ENCODE data around the gene SYTL1.
A peak's percentile ranks its signal among the peaks of the same experiment; 100 is the strongest.

The SYTL1 gene, protein sequence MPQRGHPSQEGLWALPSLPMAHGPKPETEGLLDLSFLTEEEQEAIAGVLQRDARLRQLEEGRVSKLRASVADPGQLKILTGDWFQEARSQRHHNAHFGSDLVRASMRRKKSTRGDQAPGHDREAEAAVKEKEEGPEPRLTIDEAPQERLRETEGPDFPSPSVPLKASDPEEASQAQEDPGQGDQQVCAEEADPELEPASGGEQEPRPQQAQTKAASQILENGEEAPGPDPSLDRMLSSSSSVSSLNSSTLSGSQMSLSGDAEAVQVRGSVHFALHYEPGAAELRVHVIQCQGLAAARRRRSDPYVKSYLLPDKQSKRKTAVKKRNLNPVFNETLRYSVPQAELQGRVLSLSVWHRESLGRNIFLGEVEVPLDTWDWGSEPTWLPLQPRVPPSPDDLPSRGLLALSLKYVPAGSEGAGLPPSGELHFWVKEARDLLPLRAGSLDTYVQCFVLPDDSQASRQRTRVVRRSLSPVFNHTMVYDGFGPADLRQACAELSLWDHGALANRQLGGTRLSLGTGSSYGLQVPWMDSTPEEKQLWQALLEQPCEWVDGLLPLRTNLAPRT

GRCh38 chr1:27341525-27342252, at the start of gene SYTL1:
TSS of gene SYTL1 (plus strand) at chr1:27342022. CDS start at chr1:27345335, 3,313 bp downstream.
- peak; percentile 74 for DNase-seq

DNA sequence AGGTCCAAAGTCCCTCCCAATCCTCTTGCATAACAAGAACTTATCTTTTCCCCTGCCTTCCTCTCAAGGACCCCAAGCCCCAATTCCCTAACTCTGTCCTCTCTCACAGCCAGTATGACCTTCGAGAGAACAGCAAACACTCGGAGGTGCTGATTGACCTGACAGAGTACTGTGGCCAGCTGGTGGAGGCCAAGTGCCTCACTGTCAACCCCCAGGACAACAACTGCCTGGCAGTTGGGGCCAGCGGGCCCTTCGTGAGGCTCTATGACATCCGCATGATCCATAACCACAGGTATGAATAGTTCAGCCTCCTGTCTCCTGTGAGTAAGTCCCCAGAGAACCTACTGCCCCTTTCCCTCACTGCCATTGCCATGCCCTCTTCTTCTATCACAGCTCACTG, 49.7 kb upstream of the SYTL1 start:
- DNase-seq: no peak

GRCh38 chr1:27293915-27294314, 47.9 kb upstream of the SYTL1 start:
- no peak for DNase-seq

DNA sequence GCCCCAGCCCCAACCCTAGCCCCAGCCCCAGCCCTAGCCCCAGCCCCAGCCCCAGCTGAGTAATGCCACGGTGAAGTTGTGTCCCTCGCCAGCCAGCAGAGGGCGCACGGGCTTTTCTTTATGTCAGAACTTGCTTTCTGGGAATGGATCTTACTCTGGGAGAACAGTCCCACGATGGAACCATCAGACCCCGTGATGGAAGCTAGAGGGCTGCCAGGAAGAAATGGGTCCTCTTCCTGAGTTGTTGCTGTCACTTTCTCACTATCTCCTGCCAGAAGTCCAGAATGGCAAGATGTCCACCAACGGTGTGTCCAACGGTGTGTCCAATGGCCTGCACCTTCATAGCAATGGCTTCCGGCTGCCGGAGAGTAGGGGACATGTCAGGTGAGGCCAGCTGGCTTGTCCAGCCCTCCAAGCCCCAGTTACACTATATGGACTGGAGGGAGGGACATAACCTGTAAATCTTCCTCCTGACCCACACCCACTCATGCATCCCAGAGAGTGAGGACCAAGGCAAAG, 45.0 kb upstream of the SYTL1 start:
- DNase-seq: peak; percentile 57

- no peak for DNase-seq
Observed at GRCh38 chr1:27297903-27298302, 43.9 kb upstream of the SYTL1 start.

DNA sequence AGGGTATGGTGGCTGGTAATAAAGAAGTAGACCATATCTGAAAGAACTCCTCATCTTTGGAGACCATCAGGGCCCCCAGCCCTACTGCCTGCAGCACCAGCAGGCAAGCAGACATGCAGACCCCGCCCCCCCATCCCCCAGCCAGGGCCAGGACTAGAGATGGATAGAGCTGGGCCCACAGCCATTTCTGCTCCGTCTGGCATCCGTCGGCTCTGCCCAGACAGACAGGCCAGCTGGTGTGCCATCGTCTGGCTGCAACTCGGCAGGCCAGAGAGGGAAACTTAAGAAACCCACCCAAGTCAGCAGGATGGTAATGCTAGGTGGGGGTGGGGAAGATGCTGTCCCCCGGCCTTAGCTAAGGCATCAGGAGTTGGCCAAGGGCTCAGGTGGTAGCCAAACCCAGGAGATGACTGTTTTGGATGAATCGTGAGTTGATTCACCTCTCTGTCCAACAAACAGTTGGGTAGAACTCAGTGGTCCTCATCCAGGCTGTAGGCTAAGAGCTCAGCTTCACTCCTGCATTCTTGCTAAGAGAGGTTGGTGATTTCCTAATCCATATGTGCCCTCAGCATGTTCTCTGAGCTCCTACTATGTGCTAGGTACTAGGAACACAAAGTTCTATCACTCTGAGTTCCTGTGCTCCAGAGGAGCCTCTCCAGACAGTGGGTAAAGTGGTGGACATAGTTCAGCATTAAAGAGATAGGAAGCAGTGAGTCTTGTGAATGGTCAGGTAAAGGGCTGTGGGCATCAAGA, 43.0 kb upstream of the SYTL1 start:
- DNase-seq: no peak

GRCh38 chr1:27299385-27300271, 42.2 kb upstream of the SYTL1 start:
- no peak for DNase-seq

GRCh38 chr1:27300341-27301051, 41.3 kb upstream of the SYTL1 start:
- peak; percentile 82 for DNase-seq

DNA sequence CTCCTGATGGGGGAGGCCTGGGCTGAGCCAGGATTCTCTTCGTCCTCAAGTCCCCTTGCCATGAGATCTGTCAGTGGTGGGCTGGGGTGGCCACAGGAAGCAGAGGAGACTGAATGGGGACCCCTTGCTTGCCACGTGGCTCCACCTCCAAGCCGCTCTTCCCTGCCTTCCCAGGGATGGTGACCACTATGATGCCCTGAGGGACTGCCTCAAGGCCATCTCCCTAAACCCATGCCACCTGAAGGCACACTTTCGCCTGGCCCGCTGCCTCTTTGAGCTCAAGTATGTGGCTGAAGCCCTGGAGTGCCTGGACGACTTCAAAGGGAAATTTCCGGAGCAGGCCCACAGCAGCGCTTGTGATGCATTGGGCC, 40.8 kb upstream of the SYTL1 start:
- no peak for DNase-seq

DNA sequence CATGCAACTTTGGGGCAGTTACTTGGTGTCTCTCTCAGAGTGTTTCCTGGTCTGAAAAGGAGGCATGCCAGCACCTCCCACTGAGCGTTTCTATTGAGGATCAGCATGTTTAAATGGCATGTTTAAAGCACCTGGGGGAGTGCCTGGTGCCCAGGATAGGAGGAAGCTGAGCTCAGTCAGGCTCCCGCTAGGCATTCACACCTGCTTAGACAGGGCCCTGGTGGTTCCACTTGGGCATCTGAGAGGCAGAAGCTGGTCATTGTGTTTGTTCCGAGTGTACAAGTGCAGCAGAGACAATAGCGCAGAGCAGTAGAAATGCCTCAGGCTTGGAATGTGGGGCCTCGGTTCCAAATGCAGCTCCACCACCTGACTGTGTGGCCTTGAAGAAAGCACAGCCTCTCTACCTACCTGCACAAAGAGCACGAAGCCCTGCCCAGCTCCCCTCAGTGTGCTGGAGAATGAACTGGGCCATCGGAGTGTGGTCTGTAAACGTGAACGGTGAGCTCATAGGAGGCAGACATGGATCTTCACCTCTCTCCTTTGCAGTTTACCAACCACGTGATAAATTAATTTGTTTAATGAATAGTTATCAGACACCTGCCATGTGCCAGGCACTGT, 40.1 kb upstream of the SYTL1 start:
- DNase-seq: no peak

GRCh38 chr1:27302612-27303011, 39.2 kb upstream of the SYTL1 start:
- no peak for DNase-seq

DNA sequence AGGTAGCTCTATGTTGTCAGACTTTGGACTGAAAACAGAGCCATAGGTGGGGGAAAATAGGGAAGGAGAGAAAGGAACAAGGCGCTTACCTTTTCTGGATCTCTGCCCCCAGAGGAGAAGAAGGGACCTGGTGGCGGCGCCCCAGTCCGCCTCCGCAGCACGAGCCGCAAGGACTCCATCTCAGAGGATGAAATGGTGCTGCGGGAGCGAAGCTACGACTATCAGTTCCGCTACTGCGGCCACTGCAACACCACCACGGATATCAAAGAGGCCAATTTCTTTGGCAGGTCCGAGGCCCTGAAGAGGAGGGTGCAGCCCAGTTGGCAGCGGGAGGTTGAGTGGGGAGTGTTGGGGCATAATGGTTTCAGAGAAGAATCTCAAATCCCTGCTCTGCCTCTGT, 38.3 kb upstream of the SYTL1 start:
- DNase-seq: no peak

DNA sequence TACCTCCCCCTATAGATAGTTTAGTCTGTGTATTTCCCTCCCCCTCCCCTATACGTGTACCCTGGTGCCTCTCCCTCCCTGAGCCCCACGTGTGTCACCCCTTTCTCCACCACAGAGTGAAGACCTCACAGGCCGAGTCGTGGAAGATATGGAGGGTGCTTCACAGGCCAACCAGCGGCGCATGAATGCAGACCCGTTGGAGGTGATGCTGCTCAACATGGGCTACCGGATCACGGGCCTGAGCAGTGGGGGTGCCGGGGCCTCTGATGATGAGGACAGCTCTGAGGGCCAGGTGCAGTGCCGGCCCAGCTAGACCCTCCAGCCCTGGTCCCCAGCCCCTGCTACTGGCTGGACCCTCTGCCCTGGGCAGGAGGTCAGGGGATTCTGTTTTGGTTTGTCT, 35.8 kb upstream of the SYTL1 start:
- no peak for DNase-seq

GRCh38 chr1:27306892-27307761, 34.7 kb upstream of the SYTL1 start:
- DNase-seq: no peak

- DNase-seq: no peak
Observed at GRCh38 chr1:27307874-27308598, 33.8 kb upstream of the SYTL1 start.

- no peak for DNase-seq
Observed at GRCh38 chr1:27314169-27314568, 27.7 kb upstream of the SYTL1 start.

DNA sequence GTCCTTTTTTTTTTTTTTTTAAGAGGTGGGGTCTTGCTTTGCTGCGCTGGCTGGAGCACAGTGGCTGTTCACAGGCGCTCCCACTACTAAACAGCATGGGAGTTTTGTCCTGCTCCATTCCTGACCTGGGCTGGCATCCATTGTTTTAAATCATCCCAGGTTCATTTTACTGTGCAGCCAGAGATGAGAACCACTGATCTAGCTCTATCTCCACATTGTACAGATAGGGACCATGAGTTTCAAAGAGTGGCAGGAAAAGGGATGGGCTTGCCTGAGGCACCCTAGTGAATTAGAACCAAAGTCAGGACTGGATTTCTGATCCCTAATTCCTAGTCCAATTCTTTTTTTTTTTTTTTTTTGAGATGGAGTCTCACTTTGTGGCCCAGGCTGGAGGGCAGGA, 27.1 kb upstream of the SYTL1 start:
- no peak for DNase-seq

- no peak for DNase-seq
Observed at GRCh38 chr1:27316860-27317259, 25.0 kb upstream of the SYTL1 start.

DNA sequence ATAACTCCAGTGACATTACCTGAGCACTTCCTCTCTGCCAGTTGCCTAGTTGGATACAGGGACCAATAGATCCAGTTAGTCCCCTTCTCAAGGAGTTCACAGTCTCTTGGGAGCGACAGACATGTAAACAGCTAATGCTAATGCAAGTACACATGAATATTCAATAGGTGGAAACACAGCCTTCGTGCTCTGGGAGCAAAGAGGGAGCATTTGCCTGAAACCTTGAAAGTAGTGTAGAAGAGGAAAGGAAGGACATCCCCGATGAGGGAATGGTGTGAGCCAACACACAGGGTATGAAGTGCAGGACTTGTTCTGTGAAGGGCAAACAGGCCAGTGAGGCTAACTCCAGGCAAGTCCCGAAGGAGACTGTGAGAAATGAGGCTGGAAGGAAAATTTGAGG, 23.7 kb upstream of the SYTL1 start:
- no peak for DNase-seq

Measured in OCI-M1 (cell line).